CD4-positive, alpha-beta T cell treated with Interleukin-6 for 4 hours (primary cell): ENCODE data around the gene TRIM14.
A peak's percentile ranks its signal among the peaks of the same experiment; 100 is the strongest.
"Not testable (repeated sequence)": the region's sequence is repeated elsewhere in the genome, so short reads cannot be mapped to it uniquely, and the experiment has no call there.

Experiments
- DNase-seq: peaks from one replicate; pipeline ENCODE4 v3.0.0-alpha.2; 2020; ENCODE audit warnings: mixed read lengths

TRIM14 gene

DNA sequence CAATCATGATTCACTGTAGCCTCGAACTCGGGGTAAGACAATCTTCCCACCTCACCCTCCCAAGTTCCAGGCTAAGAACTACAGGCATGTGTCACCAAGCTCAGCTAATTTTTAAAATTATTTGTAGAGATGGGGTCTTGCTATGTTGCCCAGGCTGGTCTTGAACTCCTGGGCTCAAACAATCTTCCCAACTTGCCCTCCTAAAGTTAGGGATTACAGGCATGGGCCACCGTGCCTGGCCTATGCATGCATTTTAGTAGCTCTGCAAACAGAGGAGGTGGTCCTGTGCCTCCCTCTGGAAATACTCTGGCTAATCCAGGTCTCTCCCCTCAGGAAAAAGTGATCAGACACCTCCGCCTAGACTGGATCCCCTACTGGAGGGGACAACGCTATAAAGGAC is 21.5 kb upstream of the TRIM14 start:
- DNase-seq: no peak

GRCh38 chr9:98136489-98136888 is 17.5 kb upstream of the TRIM14 start:
- DNase-seq: no peak

DNA sequence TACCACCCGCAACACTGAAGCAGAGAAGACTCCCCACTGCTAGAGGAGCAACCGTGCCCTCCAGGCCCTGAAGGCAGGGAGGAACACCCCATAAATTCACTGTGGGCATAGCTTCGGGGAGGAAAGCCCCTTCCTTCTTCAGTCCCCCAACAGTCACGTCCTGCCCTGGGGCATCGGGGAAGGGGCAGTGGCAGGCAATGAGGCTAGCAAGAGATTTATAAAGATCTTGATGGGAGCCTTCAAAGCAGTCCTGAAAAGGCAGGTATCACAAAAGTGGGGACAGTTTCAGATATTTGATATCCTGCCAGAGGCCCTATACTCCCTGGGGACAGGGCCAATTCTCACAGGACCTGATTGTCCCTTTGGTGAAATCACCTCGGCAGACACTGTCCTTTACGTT is 16.9 kb upstream of the TRIM14 start:
- no peak for DNase-seq

DNA sequence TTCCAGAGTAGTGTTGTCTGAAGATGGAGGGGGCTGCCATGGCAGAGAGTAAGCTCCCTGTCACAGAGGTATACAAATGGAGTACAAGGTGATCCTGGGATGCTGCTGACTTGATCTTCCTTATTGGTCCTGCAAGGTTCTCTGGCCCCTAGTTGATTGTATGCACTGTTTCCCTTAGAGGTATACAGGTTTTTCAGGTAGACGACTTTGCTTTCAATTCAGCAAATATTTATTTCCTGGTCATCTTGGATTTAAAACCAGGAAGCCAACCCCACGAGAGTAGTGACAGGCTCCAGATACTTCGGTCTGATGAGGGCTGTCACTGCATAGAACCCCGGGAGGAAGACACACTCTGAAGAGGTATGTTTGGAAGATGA is 16.5 kb upstream of the TRIM14 start:
- DNase-seq: no peak

- DNase-seq: no peak
These were observed 15.9 kb upstream of the TRIM14 start for GRCh38 chr9:98134702-98135557.

- no peak for DNase-seq
These were observed 14.0 kb upstream of the TRIM14 start for GRCh38 chr9:98132806-98133631.

DNA sequence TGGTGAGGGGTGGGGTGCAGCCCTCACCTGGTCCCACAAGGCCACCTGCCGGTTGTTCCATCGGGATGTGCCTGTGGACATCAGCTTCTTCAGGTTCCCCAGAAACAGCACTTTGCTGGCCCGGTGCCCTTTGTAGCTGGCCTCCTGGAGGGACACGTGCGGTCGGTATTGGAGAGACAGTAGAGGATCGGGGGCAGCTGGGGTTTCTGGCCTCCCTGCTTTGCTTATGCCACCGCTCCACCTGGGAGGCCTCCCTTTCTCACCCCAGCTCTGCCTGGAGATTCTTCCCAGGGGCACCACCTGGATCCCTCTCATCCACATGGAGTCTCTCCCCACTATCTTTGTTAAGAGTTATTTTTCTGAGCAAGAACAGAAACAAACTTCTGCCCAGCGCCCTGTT is 13.1 kb upstream of the TRIM14 start:
- DNase-seq: no peak

DNA sequence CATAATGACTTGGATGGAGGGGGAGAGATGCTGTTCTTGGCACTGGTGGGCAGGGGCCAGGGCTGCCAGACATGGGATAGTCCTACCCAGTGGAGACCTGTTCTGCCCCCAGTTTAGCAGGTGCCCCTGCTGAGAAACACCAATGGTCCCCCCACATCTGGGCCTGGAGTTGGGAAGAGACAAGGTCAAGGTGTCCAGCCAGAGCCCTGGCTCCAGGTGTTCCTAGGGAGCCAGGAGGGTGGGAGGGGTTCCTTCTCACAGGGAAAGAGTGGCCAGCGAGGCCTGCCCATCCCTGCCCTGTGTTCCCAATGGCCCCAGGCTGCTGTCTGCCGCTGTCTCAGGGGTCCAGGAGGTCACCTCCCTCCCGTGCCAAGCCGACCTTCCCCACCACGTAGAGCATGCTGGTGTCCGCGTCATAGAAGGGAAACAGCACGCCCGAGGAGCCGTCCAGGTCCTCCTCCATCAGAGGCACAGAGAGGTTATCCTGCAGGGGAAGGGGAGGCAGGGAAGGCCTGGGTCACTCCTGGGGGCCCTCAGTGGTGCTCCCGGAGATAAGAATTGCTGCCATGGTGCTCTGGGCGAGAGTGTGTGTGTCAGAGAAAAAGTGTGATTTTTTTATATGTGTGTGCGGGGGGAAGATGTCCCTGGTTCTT is 11.7 kb upstream of the TRIM14 start:
- no peak for DNase-seq

DNA sequence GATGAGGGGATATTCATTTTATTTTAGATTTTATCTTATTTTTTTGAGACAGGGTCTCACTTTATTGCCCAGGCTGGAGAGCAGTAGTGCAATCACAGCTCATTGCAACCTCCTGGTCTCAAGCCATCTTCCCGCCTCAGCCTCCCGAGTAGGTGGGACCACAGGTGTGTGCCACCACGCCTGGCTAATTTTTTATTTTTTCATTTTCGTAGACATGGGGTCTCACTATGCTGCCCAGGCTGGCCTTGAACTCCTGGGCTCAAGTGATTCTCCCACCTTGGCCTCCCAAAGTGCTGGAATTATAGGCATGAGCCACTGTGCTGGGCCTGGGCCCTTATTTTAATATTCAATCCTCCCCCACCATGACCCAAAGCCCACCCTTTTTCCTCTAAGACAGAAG is 11.0 kb upstream of the TRIM14 start:
- not testable (repeated sequence) for DNase-seq

GRCh38 chr9:98129451-98129881 is 10.4 kb upstream of the TRIM14 start:
- DNase-seq: no peak

DNA sequence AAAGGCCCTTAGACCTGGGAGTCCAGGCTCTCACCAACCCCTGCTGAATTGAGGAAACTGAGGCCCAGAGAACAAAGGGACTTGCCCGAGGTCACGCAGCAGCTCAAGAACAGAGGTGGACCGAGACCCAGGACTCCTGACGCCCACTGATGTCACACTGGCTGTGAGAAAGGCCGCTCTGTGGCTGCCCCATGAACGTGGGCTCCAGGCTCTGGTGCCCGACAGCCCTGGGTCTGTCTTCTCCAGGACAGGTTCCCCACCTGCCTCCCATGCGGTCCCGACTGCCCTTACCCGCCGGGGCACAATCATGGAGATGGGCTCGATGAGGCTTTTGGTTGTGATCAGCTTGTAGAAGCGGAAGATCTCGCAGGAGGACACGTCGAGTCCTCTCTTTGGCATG is 9.3 kb upstream of the TRIM14 start:
- DNase-seq: no peak

- no peak for DNase-seq
These were observed 8.2 kb upstream of the TRIM14 start for GRCh38 chr9:98127226-98127625.

GRCh38 chr9:98124637-98125426 is 5.8 kb upstream of the TRIM14 start:
- no peak for DNase-seq

DNA sequence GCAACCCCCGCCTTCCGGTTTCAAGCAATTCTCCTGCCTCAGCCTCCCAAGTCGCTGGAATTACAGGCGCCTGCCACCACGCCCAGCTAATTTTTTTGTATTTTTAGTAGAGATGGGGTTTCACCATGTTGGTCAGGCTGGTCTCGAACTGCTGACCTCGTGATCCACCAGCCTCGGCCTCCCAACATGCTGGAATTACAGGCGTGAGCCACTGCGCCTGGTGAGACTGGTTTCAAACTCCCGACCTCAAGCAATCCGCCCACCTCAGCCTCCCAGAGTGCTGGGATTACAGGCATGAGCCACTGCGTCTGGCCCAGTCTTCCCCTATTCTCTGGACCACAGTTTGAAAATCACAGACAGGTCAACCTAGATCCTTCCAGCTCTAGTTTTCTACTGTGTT is 5.1 kb upstream of the TRIM14 start:
- DNase-seq: not testable (repeated sequence)

GRCh38 chr9:98121058-98121457 is 2.0 kb upstream of the TRIM14 start:
- peak; percentile 36 for DNase-seq

DNA sequence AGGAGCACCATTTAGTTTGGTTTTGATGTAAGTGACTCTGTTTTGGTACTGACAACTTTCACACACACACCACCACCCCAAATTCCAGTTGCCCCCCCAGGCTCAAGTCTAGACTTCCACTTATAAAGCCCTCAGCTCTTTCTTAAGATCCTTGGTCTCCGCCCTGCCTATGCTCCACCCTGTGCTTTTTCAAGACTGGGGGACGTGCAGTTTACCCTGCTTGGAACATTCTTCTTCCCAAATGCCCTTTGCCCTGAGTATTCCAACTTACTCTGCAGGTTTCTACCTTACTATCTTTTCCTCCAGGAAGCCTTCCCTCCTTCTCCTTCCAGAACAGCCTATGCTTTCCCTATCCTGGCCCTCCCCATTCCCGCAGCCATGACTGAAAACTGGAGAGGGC is 1.5 kb upstream of the TRIM14 start:
- no peak for DNase-seq

GRCh38 chr9:98117984-98118639 is 910 bp downstream of the TRIM14 start:
- DNase-seq: peak; percentile 66

DNA sequence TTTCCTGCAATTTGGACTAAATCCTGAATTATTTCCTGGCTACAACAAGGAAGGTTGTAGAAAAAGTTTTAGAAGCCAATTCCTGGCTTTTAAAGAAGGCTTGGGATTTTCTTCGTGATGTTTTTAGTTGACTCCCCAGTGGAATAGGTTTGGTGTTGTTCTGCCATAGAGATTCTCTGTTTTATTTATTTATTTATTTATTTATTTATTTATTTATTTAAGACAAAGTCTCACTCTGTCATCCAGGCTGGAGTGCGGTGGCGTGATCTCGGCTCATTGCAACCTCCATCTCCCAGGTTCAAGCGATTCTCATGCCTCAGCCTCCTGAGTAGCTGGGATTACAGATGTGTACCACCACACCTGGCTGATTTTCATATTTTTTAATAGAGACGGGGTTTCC is 1.9 kb downstream of the TRIM14 start:
- DNase-seq: not testable (repeated sequence)

DNA sequence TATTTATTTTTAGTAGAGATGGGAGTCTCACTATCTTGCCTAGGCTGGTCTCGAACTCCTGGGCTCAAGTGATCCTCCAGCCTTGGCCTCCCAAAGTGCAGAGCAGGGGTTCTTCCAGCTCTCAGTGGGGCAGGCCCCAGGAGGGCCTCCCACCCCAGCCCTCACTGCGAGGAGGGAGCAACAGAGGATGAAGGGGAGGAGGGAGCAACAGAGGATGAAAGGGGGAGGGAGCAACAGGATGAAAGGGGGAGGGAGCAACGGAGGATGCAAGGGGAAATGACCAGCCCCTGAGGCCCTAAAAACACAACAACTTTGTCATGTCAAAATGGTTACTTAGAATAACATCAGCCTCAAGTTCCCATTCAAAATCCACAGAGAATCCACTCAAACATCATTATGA is 10.0 kb downstream of the TRIM14 start:
- DNase-seq: peak; percentile 41

- DNase-seq: peak; percentile 61
These were observed 10.4 kb downstream of the TRIM14 start for GRCh38 chr9:98108531-98109031.

- no peak for DNase-seq
These were observed 11.1 kb downstream of the TRIM14 start for GRCh38 chr9:98107926-98108325.

DNA sequence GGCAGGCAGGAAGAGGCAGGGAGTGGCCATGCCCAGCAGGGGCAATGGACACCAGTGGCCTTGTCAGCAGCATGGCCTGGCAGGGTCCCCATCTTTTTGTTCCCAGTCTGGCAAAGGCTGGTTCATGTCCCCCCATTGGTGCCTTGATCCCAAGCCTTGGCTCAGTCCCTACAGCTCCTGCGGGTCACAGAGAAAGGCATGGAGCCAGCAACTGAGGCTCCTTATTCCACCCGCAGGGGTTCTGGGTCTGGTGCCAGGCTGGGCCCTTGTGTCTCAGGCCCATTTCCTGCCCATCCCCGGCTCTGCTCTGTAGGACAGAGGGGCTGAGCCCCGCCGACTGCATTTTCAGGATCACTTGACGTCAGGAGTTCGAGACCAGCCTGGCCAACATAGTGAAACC is 14.0 kb downstream of the TRIM14 start:
- DNase-seq: no peak
